ENCODE results near the gene FCER2.
"Not testable (repeated sequence)": the region's sequence is repeated elsewhere in the genome, so short reads cannot be mapped to it uniquely, and the experiment has no call there.

The FCER2 gene

GRCh38 chr19:7647156-7647555 is 54.8 kb downstream of the FCER2 start:
- Histone ChIP-seq H3K27me3 (ENCODE audit: control insufficient read depth, insufficient read depth, low read length, poor library complexity, severe bottlenecking) (peaks cover 11% of the 10 kb centered on the region), H3K4me3 (ENCODE audit: insufficient read depth, low read depth, low read length) (no peak overlapping the region), H3K36me3 (ENCODE audit: control insufficient read depth, insufficient read depth, low read length) (no peaks in the 10 kb centered on the region), H3K27ac (ENCODE audit: insufficient read depth, low read depth, low read length, poor library complexity, severe bottlenecking) (no peak overlapping the region), H3K4me1 (ENCODE audit: control insufficient read depth, insufficient read depth, low read length) (no peaks in the 10 kb centered on the region), H3K9me3 (ENCODE audit: control insufficient read depth, low read length) (no peaks in the 10 kb centered on the region)
- WGBS, 2 experiments: 91% methylated on average over 26 of the region's 26 CpGs

- peaks cover 11% of the 10 kb centered on the region for H3K27me3 ChIP-seq (ENCODE audit: control insufficient read depth, insufficient read depth, low read length, poor library complexity, severe bottlenecking)
- no peaks in the 10 kb centered on the region for H3K4me1 ChIP-seq (ENCODE audit: control insufficient read depth, insufficient read depth, low read length)
- 85 to 86% methylated on average over 8 of the region's 8 CpGs for WGBS, 2 experiments
- no peaks in the 10 kb centered on the region for H3K36me3 ChIP-seq (ENCODE audit: control insufficient read depth, insufficient read depth, low read length)
- H3K27ac ChIP-seq (ENCODE audit: insufficient read depth, low read depth, low read length, poor library complexity, severe bottlenecking): no peak overlapping the region
- no peaks in the 10 kb centered on the region for H3K9me3 ChIP-seq (ENCODE audit: control insufficient read depth, low read length)
- H3K4me3 ChIP-seq (ENCODE audit: insufficient read depth, low read depth, low read length): no peak overlapping the region
These were observed 55.6 kb downstream of the FCER2 start for GRCh38 chr19:7646426-7646700.

GRCh38 chr19:7645656-7646425 is 56.1 kb downstream of the FCER2 start:
- Histone ChIP-seq H3K27me3 (ENCODE audit: control insufficient read depth, insufficient read depth, low read length, poor library complexity, severe bottlenecking) (peaks cover 6% of the 10 kb centered on the region), H3K27ac (ENCODE audit: insufficient read depth, low read depth, low read length, poor library complexity, severe bottlenecking) (no peak overlapping the region)
- WGBS, 2 experiments: 81 to 83% methylated on average over 20 of the region's 20 CpGs

GRCh38 chr19:7645163-7645562 is 56.8 kb downstream of the FCER2 start:
- no peaks in the 10 kb centered on the region for H3K4me1 ChIP-seq (ENCODE audit: control insufficient read depth, insufficient read depth, low read length)
- H3K27me3 ChIP-seq (ENCODE audit: control insufficient read depth, insufficient read depth, low read length, poor library complexity, severe bottlenecking): no peaks in the 10 kb centered on the region
- H3K36me3 ChIP-seq (ENCODE audit: control insufficient read depth, insufficient read depth, low read length): no peaks in the 10 kb centered on the region
- no peak overlapping the region for H3K4me3 ChIP-seq (ENCODE audit: insufficient read depth, low read depth, low read length)
- no peak overlapping the region for H3K27ac ChIP-seq (ENCODE audit: insufficient read depth, low read depth, low read length, poor library complexity, severe bottlenecking)
- WGBS, 2 experiments: 94 to 96% methylated on average over 14 of the region's 14 CpGs
- no peaks in the 10 kb centered on the region for H3K9me3 ChIP-seq (ENCODE audit: control insufficient read depth, low read length)

More at GRCh38 chr19:7645656-7646425, 56.1 kb downstream of the FCER2 start:
- H3K4me3 ChIP-seq (ENCODE audit: insufficient read depth, low read depth, low read length): no peak overlapping the region
- H3K9me3 ChIP-seq (ENCODE audit: control insufficient read depth, low read length): no peaks in the 10 kb centered on the region
- no peaks in the 10 kb centered on the region for H3K36me3 ChIP-seq (ENCODE audit: control insufficient read depth, insufficient read depth, low read length)
- H3K4me1 ChIP-seq (ENCODE audit: control insufficient read depth, insufficient read depth, low read length): no peaks in the 10 kb centered on the region

GRCh38 chr19:7644550-7644877 is 57.4 kb downstream of the FCER2 start:
- no peaks in the 10 kb centered on the region for H3K9me3 ChIP-seq (ENCODE audit: control insufficient read depth, low read length)
- H3K27ac ChIP-seq (ENCODE audit: insufficient read depth, low read depth, low read length, poor library complexity, severe bottlenecking): no peak overlapping the region
- no peak overlapping the region for H3K4me3 ChIP-seq (ENCODE audit: insufficient read depth, low read depth, low read length)
- no peaks in the 10 kb centered on the region for H3K4me1 ChIP-seq (ENCODE audit: control insufficient read depth, insufficient read depth, low read length)
- H3K27me3 ChIP-seq (ENCODE audit: control insufficient read depth, insufficient read depth, low read length, poor library complexity, severe bottlenecking): no peaks in the 10 kb centered on the region
- 95 to 96% methylated on average over 20 of the region's 20 CpGs for WGBS, 2 experiments
- H3K36me3 ChIP-seq (ENCODE audit: control insufficient read depth, insufficient read depth, low read length): no peaks in the 10 kb centered on the region

GRCh38 chr19:7643629-7644549 is 58.0 kb downstream of the FCER2 start:
- WGBS, 2 experiments: 75 to 77% methylated on average over 10 of the region's 10 CpGs
- not testable (repeated sequence) for H3K27me3 ChIP-seq (ENCODE audit: control insufficient read depth, insufficient read depth, low read length, poor library complexity, severe bottlenecking); H3K4me1 ChIP-seq (ENCODE audit: control insufficient read depth, insufficient read depth, low read length); H3K36me3 ChIP-seq (ENCODE audit: control insufficient read depth, insufficient read depth, low read length); H3K9me3 ChIP-seq (ENCODE audit: control insufficient read depth, low read length); H3K27ac ChIP-seq (ENCODE audit: insufficient read depth, low read depth, low read length, poor library complexity, severe bottlenecking); H3K4me3 ChIP-seq (ENCODE audit: insufficient read depth, low read depth, low read length)

GRCh38 chr19:7643031-7643415 is 58.9 kb downstream of the FCER2 start:
- Histone ChIP-seq H3K36me3 (ENCODE audit: control insufficient read depth, insufficient read depth, low read length) (no peaks in the 10 kb centered on the region), H3K4me1 (ENCODE audit: control insufficient read depth, insufficient read depth, low read length) (no peaks in the 10 kb centered on the region), H3K27me3 (ENCODE audit: control insufficient read depth, insufficient read depth, low read length, poor library complexity, severe bottlenecking) (no peaks in the 10 kb centered on the region), H3K27ac (ENCODE audit: insufficient read depth, low read depth, low read length, poor library complexity, severe bottlenecking) (no peak overlapping the region), H3K4me3 (ENCODE audit: insufficient read depth, low read depth, low read length) (no peak overlapping the region), H3K9me3 (ENCODE audit: control insufficient read depth, low read length) (no peaks in the 10 kb centered on the region)
- WGBS, 2 experiments: 94 to 95% methylated on average over 8 of the region's 8 CpGs

- WGBS, 2 experiments: 94 to 95% methylated on average over 27 of the region's 27 CpGs
- Histone ChIP-seq H3K4me3 (ENCODE audit: insufficient read depth, low read depth, low read length) (no peak overlapping the region), H3K27me3 (ENCODE audit: control insufficient read depth, insufficient read depth, low read length, poor library complexity, severe bottlenecking) (no peaks in the 10 kb centered on the region), H3K4me1 (ENCODE audit: control insufficient read depth, insufficient read depth, low read length) (no peaks in the 10 kb centered on the region), H3K36me3 (ENCODE audit: control insufficient read depth, insufficient read depth, low read length) (no peaks in the 10 kb centered on the region), H3K27ac (ENCODE audit: insufficient read depth, low read depth, low read length, poor library complexity, severe bottlenecking) (no peak overlapping the region), H3K9me3 (ENCODE audit: control insufficient read depth, low read length) (no peaks in the 10 kb centered on the region)
These were observed 59.5 kb downstream of the FCER2 start for GRCh38 chr19:7642295-7643030.

GRCh38 chr19:7641290-7642276 is 60.3 kb downstream of the FCER2 start:
- H3K36me3 ChIP-seq (ENCODE audit: control insufficient read depth, insufficient read depth, low read length): no peaks in the 10 kb centered on the region
- no peak overlapping the region for H3K27ac ChIP-seq (ENCODE audit: insufficient read depth, low read depth, low read length, poor library complexity, severe bottlenecking)
- WGBS, 2 experiments: 91% methylated on average over 43 of the region's 43 CpGs
- H3K9me3 ChIP-seq (ENCODE audit: control insufficient read depth, low read length): no peaks in the 10 kb centered on the region
- no peaks in the 10 kb centered on the region for H3K4me1 ChIP-seq (ENCODE audit: control insufficient read depth, insufficient read depth, low read length)
- no peak overlapping the region for H3K4me3 ChIP-seq (ENCODE audit: insufficient read depth, low read depth, low read length)
- peaks cover 4% of the 10 kb centered on the region for H3K27me3 ChIP-seq (ENCODE audit: control insufficient read depth, insufficient read depth, low read length, poor library complexity, severe bottlenecking)
